ENCODE results near the gene DACH1. TPM values are rescaled to one million over a fixed set of nuclear protein-coding genes. Genes with fewer than 3 reads are reported as not detected.

DACH1 gene
- total and polyA plus RNA-seq, 2 experiments from 2014 or later = 1.3 to 6.5 TPM

DNA sequence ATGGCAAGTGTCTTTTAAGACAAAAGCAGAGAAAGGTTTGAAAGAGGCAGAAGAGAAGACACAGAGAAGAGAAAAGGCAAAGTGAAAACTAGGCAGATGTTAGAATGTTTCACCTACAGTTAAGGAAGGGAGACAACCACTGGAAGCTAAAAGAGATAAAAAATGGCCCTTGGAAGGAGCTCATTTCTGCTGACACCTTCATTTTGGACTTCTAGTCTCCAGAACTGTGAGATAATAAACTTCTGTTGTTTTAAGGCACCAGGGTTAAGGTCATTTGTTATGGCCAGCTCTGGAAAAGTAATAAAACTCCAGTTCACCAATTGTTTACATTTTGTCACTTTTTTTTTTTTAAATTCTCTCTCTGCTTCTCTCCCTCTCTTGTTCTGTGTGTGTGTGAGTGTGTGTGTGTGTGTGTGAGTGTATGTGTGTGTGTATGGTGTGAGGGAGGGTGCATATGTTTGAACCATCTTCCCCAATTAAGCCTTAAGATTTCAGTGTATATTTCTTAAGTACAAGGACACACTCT lies 374.6 kb downstream of the DACH1 start:
- no peak overlapping the region for H3K27ac ChIP-seq
- H4K20me1 ChIP-seq (ENCODE audit: insufficient read depth, poor library complexity, severe bottlenecking) = no peaks in the 10 kb centered on the region
- no peak for TF ChIP-seq EZH2phosphoT487 (IDR thresholded peaks at IDR 0.05; ENCODE audit: low read depth, severe bottlenecking, unreplicated experiment)
- H3K9me2 ChIP-seq (replicated peaks; ENCODE audit: insufficient read depth) = no peaks in the 10 kb centered on the region
- H3K4me2 ChIP-seq = no peak overlapping the region
- H3K27me3 ChIP-seq = no peaks in the 10 kb centered on the region
- no peaks in the 10 kb centered on the region for H3K79me2 ChIP-seq
- no peaks in the 10 kb centered on the region for H3K4me1 ChIP-seq (ENCODE audit: insufficient read depth)
- H2AFZ ChIP-seq = no peak overlapping the region
- no peaks in the 10 kb centered on the region for H3K9me3 ChIP-seq (ENCODE audit: low read depth)
- no peak overlapping the region for H3K4me3 ChIP-seq
- no peaks in the 10 kb centered on the region for H3K36me3 ChIP-seq (replicated peaks; ENCODE audit: insufficient read depth, low read depth)
- DNase-seq (ENCODE audit: low spot score) = no peak

DNA sequence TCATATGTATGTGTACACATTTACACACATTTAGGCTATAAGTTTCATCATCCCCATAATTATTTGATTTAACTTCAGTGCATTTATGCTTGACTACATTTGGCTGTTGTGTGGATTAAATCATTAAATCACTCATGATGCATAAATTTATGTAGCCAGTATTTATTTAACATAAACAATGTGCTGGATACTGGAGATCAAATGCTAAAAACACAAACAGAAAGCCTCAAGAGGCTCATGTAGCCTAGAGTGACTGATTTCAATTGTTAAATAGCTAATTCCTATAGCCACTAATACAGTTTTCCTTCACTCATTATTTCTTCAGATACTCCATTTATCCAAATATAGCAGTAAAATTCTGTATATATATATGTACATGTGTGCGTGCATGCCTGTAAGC lies 376.0 kb downstream of the DACH1 start:
- Histone ChIP-seq H3K4me3 (no peak overlapping the region), H3K79me2 (no peaks in the 10 kb centered on the region), H4K20me1 (ENCODE audit: insufficient read depth, poor library complexity, severe bottlenecking) (no peaks in the 10 kb centered on the region), H3K9me3 (ENCODE audit: low read depth) (no peaks in the 10 kb centered on the region), H3K9me2 (replicated peaks; ENCODE audit: insufficient read depth) (no peaks in the 10 kb centered on the region), H3K36me3 (replicated peaks; ENCODE audit: insufficient read depth, low read depth) (no peaks in the 10 kb centered on the region), H2AFZ (no peak overlapping the region), H3K27me3 (no peaks in the 10 kb centered on the region), H3K4me1 (ENCODE audit: insufficient read depth) (no peaks in the 10 kb centered on the region), H3K4me2 (no peak overlapping the region), H3K27ac (no peak overlapping the region)
- DNase-seq (ENCODE audit: low spot score) = no peak
- 81% methylated on average over 1 of the region's 1 CpG for WGBS (ENCODE audit: low lambda C conversion rate, missing lambda C conversion rate)
- TF ChIP-seq CTCF (IDR thresholded peaks at IDR 0.05; ENCODE audit: poor library complexity) (no peak), EZH2phosphoT487 (IDR thresholded peaks at IDR 0.05; ENCODE audit: low read depth, severe bottlenecking, unreplicated experiment) (no peak), EZH2 (IDR thresholded peaks at IDR 0.05; ENCODE audit: borderline replicate concordance) (no peak)

DNA sequence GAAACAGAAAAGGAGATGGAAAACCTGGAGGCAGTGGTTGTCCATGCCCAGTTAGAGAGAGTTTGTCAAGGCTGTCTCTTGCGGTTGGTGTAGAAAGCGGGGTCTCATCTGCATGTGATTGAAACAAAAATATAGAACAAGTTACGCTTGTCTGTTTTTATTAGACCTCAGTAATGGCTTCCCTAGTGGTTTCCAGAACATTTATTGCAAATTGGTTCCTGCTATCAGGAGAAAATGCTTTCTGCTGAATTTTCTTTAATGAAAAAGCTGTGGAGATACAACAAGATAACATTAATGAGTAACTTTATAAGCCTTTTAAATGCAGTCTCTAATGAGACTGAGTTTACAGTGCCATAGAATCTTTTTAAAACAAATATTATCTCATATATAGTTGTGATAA lies 378.0 kb downstream of the DACH1 start:
- no peaks in the 10 kb centered on the region for H3K9me3 ChIP-seq (ENCODE audit: low read depth)
- no peak overlapping the region for H3K4me3 ChIP-seq
- no peak for DNase-seq (ENCODE audit: low spot score)
- H3K27me3 ChIP-seq = no peaks in the 10 kb centered on the region
- TF ChIP-seq EZH2 (IDR thresholded peaks at IDR 0.05; ENCODE audit: borderline replicate concordance) (no peak), EZH2phosphoT487 (IDR thresholded peaks at IDR 0.05; ENCODE audit: low read depth, severe bottlenecking, unreplicated experiment) (no peak), CTCF (IDR thresholded peaks at IDR 0.05; ENCODE audit: poor library complexity) (no peak)
- H2AFZ ChIP-seq = no peak overlapping the region
- H3K9me2 ChIP-seq (replicated peaks; ENCODE audit: insufficient read depth) = no peaks in the 10 kb centered on the region
- 82% methylated on average over 3 of the region's 3 CpGs for WGBS (ENCODE audit: low lambda C conversion rate, missing lambda C conversion rate)
- H3K79me2 ChIP-seq = no peaks in the 10 kb centered on the region
- no peaks in the 10 kb centered on the region for H3K36me3 ChIP-seq (replicated peaks; ENCODE audit: insufficient read depth, low read depth)
- H3K27ac ChIP-seq = no peak overlapping the region
- no peaks in the 10 kb centered on the region for H4K20me1 ChIP-seq (ENCODE audit: insufficient read depth, poor library complexity, severe bottlenecking)
- no peaks in the 10 kb centered on the region for H3K4me1 ChIP-seq (ENCODE audit: insufficient read depth)
- no peak overlapping the region for H3K4me2 ChIP-seq

GRCh38 chr13:71488201-71488600 lies 378.8 kb downstream of the DACH1 start:
- no peaks in the 10 kb centered on the region for H3K79me2 ChIP-seq
- no peaks in the 10 kb centered on the region for H3K9me2 ChIP-seq (replicated peaks; ENCODE audit: insufficient read depth)
- no peak overlapping the region for H3K4me3 ChIP-seq
- H2AFZ ChIP-seq = no peak overlapping the region
- no peak for DNase-seq (ENCODE audit: low spot score)
- TF ChIP-seq EZH2 (IDR thresholded peaks at IDR 0.05; ENCODE audit: borderline replicate concordance) (no peak), EZH2phosphoT487 (IDR thresholded peaks at IDR 0.05; ENCODE audit: low read depth, severe bottlenecking, unreplicated experiment) (no peak), CTCF (IDR thresholded peaks at IDR 0.05; ENCODE audit: poor library complexity) (no peak)
- no peak overlapping the region for H3K27ac ChIP-seq
- H4K20me1 ChIP-seq (ENCODE audit: insufficient read depth, poor library complexity, severe bottlenecking) = no peaks in the 10 kb centered on the region
- WGBS (ENCODE audit: low lambda C conversion rate, missing lambda C conversion rate) = 87% methylated on average over 1 of the region's 1 CpG
- H3K36me3 ChIP-seq (replicated peaks; ENCODE audit: insufficient read depth, low read depth) = no peaks in the 10 kb centered on the region
- H3K4me2 ChIP-seq = no peak overlapping the region
- H3K27me3 ChIP-seq = no peaks in the 10 kb centered on the region
- H3K9me3 ChIP-seq (ENCODE audit: low read depth) = no peaks in the 10 kb centered on the region
- H3K4me1 ChIP-seq (ENCODE audit: insufficient read depth) = no peaks in the 10 kb centered on the region

All from hepatocyte (in vitro differentiated cells).